ENCODE data around the gene SH3PXD2A.
"Not testable (repeated sequence)": the region's sequence is repeated elsewhere in the genome, so short reads cannot be mapped to it uniquely, and the experiment has no call there.

SH3PXD2A gene

DNA sequence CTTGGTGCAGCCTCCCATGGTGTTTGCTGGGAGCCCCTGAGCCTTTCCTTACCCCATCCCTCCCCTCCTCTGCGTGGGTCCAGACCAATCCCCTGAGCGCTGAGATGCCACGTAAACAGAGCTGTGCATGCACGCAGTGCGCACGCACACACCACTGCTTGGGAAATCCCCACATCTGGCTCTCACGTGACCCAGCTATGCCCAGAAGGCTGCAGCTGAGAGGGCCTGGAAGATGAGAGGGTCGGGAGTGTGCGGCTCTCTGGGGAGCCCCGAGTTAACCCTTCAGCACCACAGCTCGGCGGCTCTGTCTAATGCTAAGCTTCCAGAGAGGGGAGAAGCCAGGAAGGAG lies 177.2 kb downstream of the SH3PXD2A start:
- peak; percentile 64 for DNase-seq

DNA sequence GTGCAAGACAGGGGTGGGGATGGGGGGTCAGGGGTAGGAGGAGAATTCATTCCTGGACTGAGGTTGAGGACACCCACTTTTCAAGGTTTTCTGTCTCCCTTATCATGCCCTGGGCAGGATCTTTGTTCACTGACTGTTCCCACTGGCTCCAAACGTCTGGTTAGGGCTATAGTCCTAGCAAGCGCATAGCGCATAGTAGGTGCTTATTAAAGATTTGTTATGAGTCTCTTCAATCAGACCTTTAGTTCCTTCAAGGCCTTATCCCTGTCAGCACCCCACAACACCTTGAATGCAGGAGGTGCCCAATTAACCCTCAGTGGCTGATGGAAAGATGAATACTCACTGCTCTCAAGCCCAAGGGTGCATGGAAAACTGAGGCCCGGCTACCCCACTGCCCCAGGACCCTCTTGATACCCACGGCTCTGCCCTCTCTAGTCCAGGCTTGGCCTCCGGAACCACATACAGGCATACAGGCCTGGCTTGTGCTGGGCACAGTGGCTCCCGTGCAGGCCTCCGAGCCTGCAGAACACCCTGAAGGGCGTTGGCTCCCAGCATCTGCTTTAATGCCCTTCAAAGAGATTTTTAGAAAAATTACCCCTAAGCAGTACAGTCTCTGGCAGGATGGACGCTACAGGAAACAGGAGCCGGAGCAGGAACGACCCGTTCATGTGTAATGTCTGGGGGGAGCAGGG lies 177.7 kb downstream of the SH3PXD2A start:
- DNase-seq, result no peak

DNA sequence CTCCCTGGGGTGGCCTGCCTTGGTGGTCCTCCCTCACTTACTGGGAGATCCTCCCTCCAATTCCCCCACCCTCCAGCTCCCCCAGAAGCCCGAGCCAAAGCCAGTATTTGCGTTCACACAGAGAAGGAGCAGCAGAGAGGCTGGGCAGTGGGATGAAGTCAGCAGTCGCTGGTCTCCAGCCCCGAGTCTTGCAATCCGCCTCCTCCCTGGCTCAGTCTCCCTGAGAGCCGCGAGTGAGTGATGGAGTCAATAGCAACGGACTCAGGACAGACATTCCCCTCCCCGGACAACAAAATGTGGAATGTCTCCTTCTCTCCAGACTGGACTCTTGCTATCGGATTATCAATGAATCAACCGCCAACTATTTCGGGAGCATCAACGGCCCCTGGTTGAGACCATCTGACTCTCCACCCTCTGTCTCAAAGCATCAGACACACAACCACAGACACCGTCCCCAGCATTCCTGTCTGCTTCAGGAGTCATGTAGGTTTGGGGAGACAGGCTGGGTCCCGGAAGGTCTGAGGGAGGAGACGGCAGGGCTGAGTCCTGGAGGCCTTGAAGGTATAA lies 178.4 kb downstream of the SH3PXD2A start:
- DNase-seq, result no peak

DNA sequence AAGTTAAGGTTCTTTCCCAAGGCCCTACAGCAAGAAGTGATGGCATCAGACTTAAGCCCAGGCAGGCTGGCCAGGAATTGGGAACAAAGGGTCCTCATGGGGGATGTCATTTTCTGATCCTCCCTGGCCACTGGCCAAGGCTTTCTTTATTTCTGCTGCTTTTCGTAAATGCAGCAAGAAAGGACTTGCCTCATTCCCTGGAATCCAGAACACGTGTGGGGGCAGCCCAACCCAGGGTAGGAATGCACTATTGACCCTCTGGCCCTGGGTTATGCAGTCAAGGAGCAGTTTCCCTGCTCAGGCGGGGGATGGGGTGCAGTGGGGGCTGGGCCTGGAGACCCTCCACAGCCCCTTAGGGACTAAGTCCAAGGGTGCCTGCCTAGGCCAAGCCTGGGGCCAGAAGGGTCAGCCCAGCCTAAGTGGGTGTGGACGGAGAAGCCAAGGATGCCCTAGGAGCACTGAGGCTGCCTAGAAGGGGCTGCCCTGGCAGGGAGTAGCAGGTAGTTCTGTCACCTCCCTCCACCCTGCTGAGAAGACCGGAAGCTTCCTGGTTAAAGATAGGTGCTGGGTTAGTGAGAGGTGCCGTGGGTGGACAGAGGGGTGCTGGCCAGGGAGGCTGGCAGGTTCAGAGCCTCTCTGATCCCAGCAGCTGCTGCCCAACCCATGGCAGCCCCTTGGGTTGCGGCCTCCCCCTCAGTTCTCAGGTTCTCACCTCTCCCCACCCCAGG lies 179.2 kb downstream of the SH3PXD2A start:
- DNase-seq, result no peak

DNA sequence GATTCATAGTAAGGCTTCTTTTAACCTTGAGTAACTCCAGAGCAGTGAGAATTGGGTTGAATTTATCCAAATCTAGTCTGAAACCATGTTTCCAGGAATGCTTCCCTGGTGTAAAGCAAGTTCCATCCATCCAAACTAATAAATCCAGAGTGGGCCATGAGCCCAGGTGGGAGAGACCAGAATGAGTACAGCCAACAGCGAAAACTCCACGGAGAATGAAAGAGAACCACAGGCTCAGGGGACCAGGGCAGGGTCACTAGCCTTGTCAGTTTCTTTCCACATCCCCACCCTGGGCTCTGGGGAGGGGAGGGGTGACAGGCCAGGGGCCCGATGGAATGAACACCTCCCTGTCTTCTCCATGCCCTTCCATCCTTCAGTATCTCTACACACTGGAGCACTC lies 181.8 kb downstream of the SH3PXD2A start:
- DNase-seq, result no peak

DNA sequence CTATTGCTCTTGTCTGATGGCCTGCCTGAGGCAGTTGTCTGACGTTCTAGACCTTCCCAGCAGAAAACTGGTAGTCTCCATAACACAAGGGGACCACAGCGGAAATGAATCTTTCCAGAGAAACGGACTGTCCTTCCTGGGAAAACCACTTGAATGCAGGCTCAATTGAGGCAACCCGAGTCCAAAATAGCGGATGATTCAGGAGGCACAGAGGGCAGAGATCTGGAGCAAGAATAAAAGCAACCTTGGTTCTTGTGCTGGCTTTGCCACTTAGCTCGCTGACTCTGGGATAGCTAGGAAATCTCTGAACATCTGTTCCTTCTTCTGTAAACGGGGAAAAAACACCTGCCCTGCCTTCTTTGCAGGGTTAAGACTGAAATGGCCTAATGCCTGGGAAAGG lies 183.0 kb downstream of the SH3PXD2A start:
- no peak for DNase-seq

DNA sequence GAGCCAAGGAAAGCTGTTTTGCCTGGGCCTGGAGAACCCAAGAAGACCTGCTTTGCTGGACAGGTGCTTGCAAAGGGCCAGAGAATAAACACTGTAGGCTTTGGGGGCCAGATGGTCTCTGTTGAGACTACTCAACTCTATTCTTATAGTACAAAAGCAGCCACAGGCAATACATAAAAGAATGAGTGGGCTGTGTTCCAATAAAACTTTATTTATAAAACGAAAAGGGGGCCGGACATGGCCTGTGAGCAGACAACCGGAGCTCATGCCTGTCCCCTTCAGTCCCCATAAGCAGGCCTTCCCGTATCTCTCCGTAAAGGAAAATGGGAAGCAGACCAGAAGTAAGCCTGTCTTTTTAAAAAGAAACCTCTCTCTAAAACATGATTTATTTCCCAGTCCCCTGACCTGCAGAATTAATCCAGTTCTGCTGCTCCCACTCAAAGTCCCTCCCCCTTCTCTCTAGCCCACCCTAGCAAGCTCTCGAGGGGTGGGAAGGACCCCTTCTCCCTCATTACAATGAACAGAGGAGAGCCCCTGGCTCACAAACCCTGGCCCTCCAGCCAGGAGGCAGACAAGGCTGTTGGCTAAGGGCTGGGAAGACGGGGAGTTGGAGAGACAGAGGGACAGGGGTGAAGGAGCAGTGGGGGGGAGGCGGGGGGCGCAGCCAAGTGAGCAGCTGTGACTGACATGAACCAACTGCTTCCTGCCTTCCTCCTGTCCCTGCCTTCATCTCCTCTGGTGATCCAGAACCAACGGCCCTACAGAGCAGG lies 184.1 kb downstream of the SH3PXD2A start:
- no peak for DNase-seq

DNA sequence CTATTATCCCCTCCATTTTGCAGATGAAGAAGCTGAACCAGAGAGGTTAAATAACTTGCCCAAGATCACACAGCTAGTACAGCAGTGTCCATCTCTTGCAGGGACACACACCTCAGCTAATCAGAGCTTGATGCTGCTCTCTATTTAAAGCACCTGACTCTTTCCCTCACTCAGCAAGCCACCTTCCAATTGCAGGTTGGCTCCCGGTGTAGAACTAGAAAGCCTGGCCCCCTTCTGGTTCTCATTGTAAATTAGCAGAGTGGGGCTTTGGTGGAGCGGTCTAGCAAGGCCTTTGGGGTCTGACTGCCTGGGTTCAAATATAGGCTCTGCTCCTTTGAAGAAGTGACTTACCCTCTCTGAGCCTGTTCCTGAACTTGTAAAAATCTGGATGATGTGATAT lies 185.4 kb downstream of the SH3PXD2A start:
- no peak for DNase-seq

DNA sequence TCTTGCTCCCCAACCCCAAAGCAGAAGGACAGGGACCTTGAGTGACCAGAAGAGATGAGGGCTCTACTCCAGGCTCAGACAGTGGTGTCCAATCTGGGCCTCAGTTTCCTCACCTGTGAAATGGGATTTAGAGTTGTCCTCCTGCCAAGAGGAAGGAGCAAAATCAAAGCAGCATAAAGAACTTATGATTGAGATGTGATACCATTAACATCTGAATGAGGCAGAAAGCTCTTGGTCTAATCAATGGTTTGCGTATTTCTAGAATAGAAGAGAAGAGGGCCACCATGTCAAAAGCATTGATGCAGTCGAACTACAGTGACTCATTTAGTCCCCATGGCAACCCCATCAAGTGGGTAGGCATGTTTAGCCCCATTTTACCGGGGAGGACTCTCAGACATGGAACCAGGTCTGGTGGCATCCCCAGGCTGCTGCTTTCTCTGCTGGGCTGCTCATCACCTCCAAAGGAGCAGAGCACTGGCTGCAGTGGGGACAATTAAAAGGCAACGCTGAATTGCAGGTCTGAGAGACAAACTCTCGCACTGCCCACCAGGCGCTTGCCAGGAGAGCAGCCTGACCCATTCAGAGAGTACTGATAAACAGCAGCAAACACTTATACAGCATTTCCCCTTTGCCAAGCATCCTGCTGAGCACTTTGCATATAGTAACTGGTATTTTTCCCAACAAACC lies 186.0 kb downstream of the SH3PXD2A start:
- no peak for DNase-seq

DNA sequence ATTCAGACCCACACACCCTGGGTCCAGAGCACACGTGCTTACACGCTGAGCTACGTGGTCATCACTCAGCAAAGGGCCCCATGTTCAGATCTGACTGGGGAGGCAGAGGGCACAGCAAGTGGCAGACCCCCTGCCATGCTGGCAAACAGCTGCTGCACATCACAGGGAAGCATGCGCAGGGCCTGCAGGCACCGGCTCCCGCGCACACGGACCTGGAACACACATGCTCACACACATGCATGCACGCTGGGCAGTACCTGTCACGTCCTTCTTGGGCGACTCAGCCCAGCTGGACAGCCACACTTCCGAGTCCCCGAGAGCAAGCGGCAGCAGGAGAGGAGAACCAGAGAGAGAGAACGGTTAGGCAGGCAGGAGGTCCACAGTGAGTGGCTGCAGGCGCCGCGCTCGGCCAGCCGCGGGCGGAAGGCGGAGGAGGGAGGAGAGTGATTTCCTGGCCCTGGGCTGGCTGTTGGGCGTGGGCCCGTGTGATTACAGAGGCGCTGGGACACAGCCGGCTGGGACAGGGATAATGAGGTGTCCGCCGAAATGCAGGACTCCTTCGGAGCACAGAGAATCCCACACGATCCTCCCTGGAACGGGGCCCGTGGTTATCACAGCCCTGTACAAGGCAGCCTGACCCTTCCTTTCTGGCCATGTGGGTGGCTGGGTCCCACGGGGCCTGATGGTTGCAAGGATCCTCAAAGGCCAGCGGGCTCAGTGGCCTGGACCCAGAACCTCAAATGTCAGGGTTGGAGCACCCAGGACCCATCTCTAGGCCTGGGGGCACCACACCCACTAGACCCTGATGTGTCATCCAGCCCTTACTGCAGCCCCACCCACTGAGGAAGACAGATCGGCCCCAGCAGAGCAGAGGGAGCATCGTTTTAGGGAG lies 186.8 kb downstream of the SH3PXD2A start:
- DNase-seq, result no peak

DNA sequence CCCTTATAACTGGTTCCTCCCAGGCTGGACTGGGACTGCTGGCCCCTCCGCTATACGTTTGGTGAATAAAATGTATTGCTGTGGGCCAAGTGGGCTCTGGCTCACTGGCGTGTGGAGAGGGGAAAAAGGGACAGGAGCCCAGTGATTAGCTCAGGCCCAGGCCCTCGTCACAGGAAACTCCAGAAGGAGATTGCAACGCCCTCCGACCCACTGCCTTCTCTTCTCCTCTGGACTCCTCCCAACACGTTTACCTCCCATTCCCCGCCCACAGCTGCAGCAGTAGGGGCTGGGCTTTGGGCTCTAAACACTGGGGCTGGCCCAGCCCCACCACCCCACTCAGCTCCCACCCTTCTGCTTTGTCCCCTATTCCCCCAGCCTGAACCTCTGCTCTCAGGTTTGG lies 188.0 kb downstream of the SH3PXD2A start:
- DNase-seq, result no peak

DNA sequence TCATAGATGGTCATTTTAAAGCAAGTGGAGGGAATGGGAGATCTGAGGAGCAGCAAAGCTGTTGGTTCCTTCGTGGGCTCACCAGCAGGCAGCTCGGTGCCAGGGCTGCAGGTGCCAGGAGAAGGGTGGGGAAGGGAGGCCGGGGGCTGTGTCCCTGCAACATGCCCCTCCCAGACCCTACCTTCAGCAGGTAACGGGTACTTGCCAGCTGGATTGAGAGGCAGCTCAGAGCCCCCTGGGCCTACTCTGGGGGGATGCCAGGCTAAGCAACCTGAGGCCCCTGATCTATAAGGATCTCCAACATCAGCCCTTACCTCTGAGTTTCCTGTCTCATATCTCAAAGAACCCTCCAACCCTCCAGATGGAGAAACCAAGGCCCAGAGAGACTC lies 188.6 kb downstream of the SH3PXD2A start:
- no peak for DNase-seq

DNA sequence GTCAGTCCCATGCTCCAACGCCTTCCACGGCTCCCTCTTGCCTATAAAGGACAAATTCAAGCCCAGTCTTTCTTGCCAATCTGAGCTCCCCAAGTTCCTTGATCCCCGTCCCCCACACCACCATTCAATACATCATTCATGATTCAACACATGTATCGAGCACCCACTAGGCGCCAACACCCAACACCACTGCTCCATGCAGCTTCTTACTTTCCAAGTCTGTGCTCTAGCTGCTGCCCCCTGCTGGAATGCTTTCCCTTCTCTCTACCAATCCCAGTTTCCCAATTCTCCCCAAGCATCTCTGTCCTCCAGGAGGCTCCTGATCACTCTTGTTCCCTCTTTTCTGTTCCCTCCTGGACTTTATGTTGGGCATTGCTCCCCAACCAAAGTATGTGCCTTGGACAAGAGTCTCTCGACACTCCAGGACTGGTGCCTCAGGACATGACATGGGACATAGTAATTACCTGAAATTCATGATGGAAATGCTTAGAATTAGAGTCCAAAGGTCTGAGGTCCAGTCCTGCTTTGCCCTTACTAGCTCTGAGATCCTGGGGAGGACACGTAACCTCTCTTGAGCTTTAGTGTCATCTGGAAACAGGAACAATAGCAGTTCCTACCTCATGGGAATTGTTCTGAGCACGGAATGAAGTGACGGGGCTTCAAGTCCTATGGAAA lies 189.2 kb downstream of the SH3PXD2A start:
- DNase-seq, result no peak

DNA sequence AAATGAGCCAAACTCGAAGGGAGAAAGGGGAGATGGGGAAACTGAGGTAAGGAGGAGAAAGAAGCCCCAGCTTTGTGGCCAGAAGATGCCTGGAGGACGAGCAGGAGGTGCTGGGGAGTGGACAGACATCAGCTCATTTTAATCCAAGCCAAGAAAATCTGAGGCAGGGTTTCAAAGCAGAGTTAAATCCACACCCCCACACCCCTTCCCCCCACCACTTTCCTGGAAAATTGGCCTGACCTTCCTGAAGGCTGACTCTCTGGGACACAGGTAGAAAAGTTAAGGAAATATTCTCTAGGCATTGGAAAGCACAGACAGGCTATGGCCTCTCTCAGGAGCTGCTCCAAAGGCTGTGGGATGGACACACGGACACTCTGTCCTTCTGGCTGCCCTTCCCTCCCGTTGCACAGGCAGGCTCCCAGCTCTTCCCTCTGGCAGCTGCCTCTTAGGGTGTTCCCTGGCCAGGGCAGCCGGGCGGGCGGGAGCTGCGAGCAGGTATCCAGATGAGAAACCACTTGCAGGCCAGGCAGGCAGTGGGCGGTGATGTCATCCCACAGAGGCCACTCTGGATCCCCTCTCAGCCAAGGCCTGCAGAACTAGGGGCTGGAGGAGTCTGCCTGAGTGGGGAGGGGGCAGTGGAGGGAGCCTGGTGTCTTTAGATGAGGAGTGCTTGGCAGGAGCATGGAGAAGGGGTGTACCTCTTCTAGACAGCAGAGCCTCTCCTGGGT lies 190.1 kb downstream of the SH3PXD2A start:
- DNase-seq, result no peak

DNA sequence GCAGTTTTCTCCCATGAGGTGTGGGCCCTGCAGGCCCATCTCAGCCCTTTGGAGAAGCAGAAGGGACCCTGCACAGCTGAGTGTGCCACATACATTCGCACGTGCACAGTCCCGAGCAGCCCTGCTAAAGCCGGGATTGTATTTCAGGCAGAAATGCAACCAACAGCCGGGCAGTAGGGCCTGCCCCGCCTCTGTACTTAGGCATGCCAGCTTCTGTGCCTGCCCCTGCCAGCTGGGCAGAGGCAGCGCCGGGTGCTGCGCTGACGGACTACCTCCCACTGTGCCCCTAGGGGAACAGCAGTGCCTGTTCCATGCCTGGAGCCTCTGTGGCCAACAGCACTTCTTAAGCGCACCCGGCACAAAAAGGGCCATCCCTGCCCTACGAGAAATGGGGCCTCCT lies 191.6 kb downstream of the SH3PXD2A start:
- no peak for DNase-seq

DNA sequence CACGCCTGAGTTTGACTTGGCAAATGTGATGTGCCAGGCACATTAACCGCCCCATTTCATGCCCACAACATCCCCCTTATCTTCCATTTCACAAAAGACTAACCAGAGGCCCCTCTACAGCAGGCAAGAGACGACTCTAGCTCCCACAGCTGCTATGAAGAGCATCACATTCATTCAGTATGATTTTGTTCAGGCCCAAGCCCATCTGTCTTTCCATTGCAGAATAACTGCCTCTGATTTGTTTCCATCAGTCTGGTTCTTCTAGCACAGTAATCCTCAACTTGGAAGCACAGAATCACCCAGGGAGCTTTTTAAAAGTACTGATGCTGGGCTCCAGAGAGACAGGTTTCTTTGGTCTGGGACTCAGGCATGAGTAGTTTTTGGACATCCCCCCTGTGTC lies 192.1 kb downstream of the SH3PXD2A start:
- no peak for DNase-seq

DNA sequence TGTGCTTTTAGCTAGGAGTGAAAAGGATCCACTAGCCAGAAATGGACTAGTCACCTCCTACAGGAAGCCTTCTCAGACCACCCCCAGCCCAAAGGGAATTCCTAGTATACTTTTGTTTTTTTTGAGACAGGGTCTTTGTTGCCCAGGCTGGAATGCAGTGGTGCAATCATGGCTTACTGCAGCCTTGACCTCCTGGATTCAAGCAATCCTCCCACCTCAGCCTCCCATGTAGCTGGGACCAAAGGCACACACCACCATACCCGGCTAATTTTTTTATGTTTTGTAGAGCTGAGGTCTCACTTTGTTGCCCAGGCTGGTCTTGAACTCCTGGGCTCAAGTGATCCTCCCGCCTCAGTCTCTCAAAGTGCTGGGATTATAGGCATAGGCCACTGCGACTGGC lies 192.7 kb downstream of the SH3PXD2A start:
- DNase-seq, result not testable (repeated sequence)

DNA sequence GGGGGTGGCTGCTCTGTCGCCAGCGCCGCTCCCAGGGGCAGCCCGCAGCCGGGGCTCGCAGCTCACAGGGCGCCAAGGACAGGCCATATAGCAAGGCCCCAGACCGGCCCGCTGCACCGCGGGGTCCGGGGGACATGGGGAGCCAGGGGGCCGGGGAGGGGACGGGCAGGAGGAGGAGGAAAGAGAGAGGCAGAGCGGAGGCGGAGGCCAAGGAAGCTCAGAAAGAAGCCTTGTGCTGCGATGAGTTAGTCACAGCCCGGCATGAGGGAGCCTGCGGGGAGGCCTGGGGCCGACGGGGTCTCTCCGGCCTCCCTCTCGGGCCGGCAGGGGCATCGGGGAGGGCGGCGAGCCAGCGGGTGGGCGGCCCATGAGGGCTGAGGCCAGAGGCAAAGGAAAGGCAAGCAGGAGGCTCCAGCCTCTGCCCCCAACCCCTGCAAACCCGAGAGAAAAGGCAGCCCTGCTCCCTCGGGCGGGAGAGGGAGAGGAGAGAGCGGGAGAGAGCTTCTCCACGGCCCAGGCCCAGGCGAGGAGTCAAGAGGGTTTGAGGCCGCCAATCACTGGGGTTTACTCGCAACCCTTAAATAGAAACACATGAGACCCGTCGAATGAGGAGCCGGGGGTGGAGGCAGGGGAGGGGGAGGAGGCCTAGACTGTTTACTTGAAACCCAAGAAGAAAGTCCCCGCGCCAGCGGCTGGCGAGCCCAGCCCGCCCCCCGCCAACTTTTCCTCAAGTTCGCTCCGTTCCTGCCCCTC lies 194.0 kb downstream of the SH3PXD2A start:
- peak; percentile 56 for DNase-seq

DNA sequence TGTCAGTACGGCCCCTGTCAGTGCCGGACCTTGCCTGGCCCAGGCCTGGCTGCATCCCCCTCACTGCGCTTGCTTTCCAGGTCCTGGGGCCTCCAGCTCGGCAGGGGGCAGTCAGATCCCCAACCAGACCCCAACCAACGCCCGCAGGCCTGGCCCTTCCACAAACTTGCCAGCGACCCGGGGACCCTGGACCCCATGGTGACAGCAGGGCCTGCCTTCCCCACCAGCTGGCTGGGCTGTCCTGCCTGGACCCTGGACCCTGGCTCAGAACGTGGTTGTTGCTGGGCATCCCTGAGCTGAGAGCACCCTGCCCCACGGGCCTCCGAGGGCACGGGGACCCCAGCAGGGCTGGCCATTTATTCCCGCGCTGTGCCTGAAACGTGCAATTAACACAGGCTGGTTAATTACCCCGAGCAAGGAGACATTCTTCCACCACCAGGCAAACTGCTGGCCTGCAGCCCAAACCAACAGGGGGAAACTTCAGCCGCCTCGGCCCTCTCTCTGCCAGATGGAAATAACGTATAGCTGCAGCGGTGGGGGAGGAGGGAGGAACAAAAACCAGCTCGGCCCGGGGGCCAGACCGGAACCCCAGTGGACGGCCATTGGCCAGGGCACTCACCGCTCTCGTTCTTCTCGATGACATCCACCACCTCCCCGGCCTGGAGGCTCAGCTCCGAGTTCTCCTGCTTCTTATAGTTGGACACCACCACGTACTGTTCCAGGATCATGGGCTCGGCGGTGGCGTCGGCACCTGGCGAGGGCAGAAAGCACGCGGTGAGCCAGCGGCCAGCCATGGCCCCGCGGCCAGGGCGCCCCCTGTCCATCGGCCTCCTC lies 194.8 kb downstream of the SH3PXD2A start:
- DNase-seq, result no peak
